Measurements from ENCODE around the gene RBM47. TPM values are rescaled to one million over a fixed set of nuclear protein-coding genes. Genes with fewer than 3 reads are reported as not detected.

RBM47 gene
- polyA plus RNA-seq, 1 experiment = 0.62 TPM

GRCh38 chr4:40471923-40472322 is 157.7 kb downstream of the RBM47 start:
- no peaks in the 10 kb centered on the region for H3K9me3 ChIP-seq (ENCODE audit: control insufficient read depth, insufficient read depth, low read length)
- DNase-seq (ENCODE audit: low read depth, low spot score) = no peak
- no peaks in the 10 kb centered on the region for H3K27me3 ChIP-seq (ENCODE audit: control insufficient read depth, insufficient read depth, low read length)
- POLR2A ChIA-PET = no interaction called here
- no peak overlapping the region for H3K4me3 ChIP-seq (ENCODE audit: low read depth, low read length)
- H3K27ac ChIP-seq (ENCODE audit: low read depth, low read length) = no peak overlapping the region
- no peak for TF ChIP-seq CTCF (IDR thresholded peaks at IDR 0.05; ENCODE audit: low read depth, low read length)
- CTCF ChIA-PET = interaction anchor here (0.9 kb wide), 1 partner anchor 13 kb away, joined by 3 read pairs; no protein-coding TSS in a partner anchor

GRCh38 chr4:40466789-40467188 is 162.9 kb downstream of the RBM47 start:
- no peak overlapping the region for H3K4me3 ChIP-seq (ENCODE audit: low read depth, low read length)
- no peak overlapping the region for H3K27ac ChIP-seq (ENCODE audit: low read depth, low read length)
- DNase-seq (ENCODE audit: low read depth, low spot score) = no peak
- TF ChIP-seq CTCF (IDR thresholded peaks at IDR 0.05; ENCODE audit: low read depth, low read length) = no peak
- ChIA-PET CTCF (no interaction called here), POLR2A (interaction anchor here (0.6 kb wide), 1 partner anchor 191 kb away, joined by 3 read pairs; no protein-coding TSS in a partner anchor)
- H3K9me3 ChIP-seq (ENCODE audit: control insufficient read depth, insufficient read depth, low read length) = no peaks in the 10 kb centered on the region
- no peaks in the 10 kb centered on the region for H3K27me3 ChIP-seq (ENCODE audit: control insufficient read depth, insufficient read depth, low read length)

GRCh38 chr4:40462326-40462725 is 167.3 kb downstream of the RBM47 start:
- Histone ChIP-seq H3K9me3 (ENCODE audit: control insufficient read depth, insufficient read depth, low read length) (no peaks in the 10 kb centered on the region), H3K27me3 (ENCODE audit: control insufficient read depth, insufficient read depth, low read length) (no peaks in the 10 kb centered on the region), H3K27ac (ENCODE audit: low read depth, low read length) (no peak overlapping the region), H3K4me3 (ENCODE audit: low read depth, low read length) (no peak overlapping the region)
- TF ChIP-seq CTCF (IDR thresholded peaks at IDR 0.05; ENCODE audit: low read depth, low read length) = no peak
- DNase-seq (ENCODE audit: low read depth, low spot score) = no peak
- CTCF ChIA-PET = no interaction called here
- POLR2A ChIA-PET = no interaction called here

GRCh38 chr4:40461879-40462278 is 167.8 kb downstream of the RBM47 start:
- ChIA-PET CTCF (no interaction called here), POLR2A (no interaction called here)

GRCh38 chr4:40461062-40461461 is 168.6 kb downstream of the RBM47 start:
- ChIA-PET POLR2A (no interaction called here), CTCF (no interaction called here)
- Histone ChIP-seq H3K27me3 (ENCODE audit: control insufficient read depth, insufficient read depth, low read length) (no peaks in the 10 kb centered on the region), H3K4me3 (ENCODE audit: low read depth, low read length) (no peak overlapping the region), H3K27ac (ENCODE audit: low read depth, low read length) (no peak overlapping the region), H3K9me3 (ENCODE audit: control insufficient read depth, insufficient read depth, low read length) (no peaks in the 10 kb centered on the region)
- no peak for TF ChIP-seq CTCF (IDR thresholded peaks at IDR 0.05; ENCODE audit: low read depth, low read length)
- DNase-seq (ENCODE audit: low read depth, low spot score) = no peak

More at GRCh38 chr4:40461879-40462278, 167.8 kb downstream of the RBM47 start:
- Histone ChIP-seq H3K27ac (ENCODE audit: low read depth, low read length) (no peak overlapping the region), H3K27me3 (ENCODE audit: control insufficient read depth, insufficient read depth, low read length) (no peaks in the 10 kb centered on the region), H3K9me3 (ENCODE audit: control insufficient read depth, insufficient read depth, low read length) (no peaks in the 10 kb centered on the region), H3K4me3 (ENCODE audit: low read depth, low read length) (no peak overlapping the region)
- DNase-seq (ENCODE audit: low read depth, low spot score) = no peak
- TF ChIP-seq CTCF (IDR thresholded peaks at IDR 0.05; ENCODE audit: low read depth, low read length) = no peak
